HCT116 (cell line): ENCODE data around the gene CDYL. TPM values are rescaled to one million over a fixed set of nuclear protein-coding genes. Genes with fewer than 3 reads are reported as not detected.

Experiments
- ATAC-seq: fragments of 200-7000 bp; cut with Tn5 transposase; 2 replicates; pipeline ENCODE4 v1.9.1; 2020; ENCODE audit warnings: mild to moderate bottlenecking, moderate library complexity
- BruUV-seq: library from RNA; stranded (reverse); fragments of 400-500 nt; replicated peaks from 2 replicates; lab custom pipeline; 2021; lab: Mats Ljungman, UMichigan
- CTCF ChIA-PET: fragments of 300-600 bp; sonication (Branson Sonifier 250); formaldehyde crosslinking; loops from one replicate; lab custom pipeline; 2021; ENCODE audit warnings: antibody characterized with exemption; lab: Charles Lee
- POLR2A ChIA-PET: fragments of 300-600, 350-600 bp; sonication (Branson Sonifier 250); formaldehyde crosslinking; loops from one replicate; lab custom pipeline; 2021; ENCODE audit warnings: antibody characterized with exemption; lab: Charles Lee
- RAD21 ChIA-PET, 2 experiments: fragments of 300-600 bp; sonication (Branson Sonifier 250); formaldehyde crosslinking; loops; one replicate each; lab custom pipeline; 2023; ENCODE audit warnings: low total read pairs in 2 of 2; ENCODE audit not compliant: uncharacterized antibody in 2 of 2, unreplicated experiment in 2 of 2, low non-redundant PET in 1 of 2; lab: Charles Lee
- DNase-seq: peaks from one replicate; pipeline ENCODE4 v3.0.0-alpha.2; 2010; ENCODE audit warnings: low read depth, low spot score
- H2AFZ ChIP-seq: fragments of 200-600 bp; shearing (Covaris generic), sonication (generic); 2 replicates; pipeline ENCODE4 v1.6.1; 2017; ENCODE audit warnings: low read depth, mixed run types, mixed read lengths, antibody characterized with exemption, low read length; ENCODE audit not compliant: poor library complexity, severe bottlenecking
- H3K27ac ChIP-seq: 2 replicates; pipeline ENCODE4 v1.5.1; 2012; ENCODE audit warnings: low read depth, low read length
- H3K27me3 ChIP-seq: fragments of 200-600 bp; sonication (generic); 2 replicates; pipeline ENCODE4 v1.6.1; 2016; ENCODE audit warnings: mixed run types, low read length, mixed read lengths; ENCODE audit not compliant: insufficient read depth
- H3K36me3 ChIP-seq, 2 experiments: fragments of 200-500 bp in 1 of 2; fragments of 200-600 bp in 1 of 2; sonication (Bioruptor generic) in 1 of 2; sonication (generic) in 1 of 2; 2 replicates each; pipeline versions ENCODE4 v1.5.1 to v1.6.1; 2014 to 2016; ENCODE audit warnings: low read length in 2 of 2, inconsistent platforms in 1 of 2, mixed read lengths in 1 of 2, mixed run types in 1 of 2; ENCODE audit not compliant: insufficient read depth in 2 of 2, control insufficient read depth in 1 of 2
- H3K4me1 ChIP-seq, 2 experiments: fragments of 200-600 bp in 1 of 2; sonication (generic) in 1 of 2; 2 replicates each; pipeline versions ENCODE4 v1.5.1 to v1.6.1; 2012 to 2017; ENCODE audit warnings: low read length in 2 of 2, inconsistent platforms in 1 of 2, mild to moderate bottlenecking in 1 of 2, mixed read lengths in 1 of 2, mixed run types in 1 of 2, moderate library complexity in 1 of 2; ENCODE audit not compliant: insufficient read depth in 2 of 2, control insufficient read depth in 1 of 2
- H3K4me2 ChIP-seq: fragments of 200-600 bp; sonication (generic); 2 replicates; pipeline ENCODE4 v1.6.1; 2017; ENCODE audit warnings: mixed run types, low read length, mixed read lengths
- H3K4me3 ChIP-seq, 2 experiments: fragments of 200-600 bp in 1 of 2; sonication (generic) in 1 of 2; replicated peaks in 1 of 2; 2 replicates each; pipeline ENCODE4 v1.5.1; 2011 to 2016; ENCODE audit warnings: low read length in 2 of 2, control low read depth in 1 of 2, low read depth in 1 of 2, mild to moderate bottlenecking in 1 of 2, mixed read lengths in 1 of 2, mixed run types in 1 of 2
- H3K79me2 ChIP-seq: fragments of 200-600 bp; sonication (generic); 2 replicates; pipeline ENCODE4 v1.6.1; 2017; ENCODE audit warnings: mild to moderate bottlenecking, mixed run types, low read length, moderate library complexity, mixed read lengths; ENCODE audit not compliant: insufficient read depth
- H3K9ac ChIP-seq: fragments of 200-600 bp; sonication (generic); 2 replicates; pipeline ENCODE4 v1.6.1; 2016; ENCODE audit warnings: low read length, mixed read lengths
- H3K9me2 ChIP-seq: fragments of 200-600 bp; sonication (generic), shearing (Covaris generic); 2 replicates; pipeline ENCODE4 v1.6.1; 2017; ENCODE audit warnings: mixed run types, mild to moderate bottlenecking, moderate library complexity; ENCODE audit not compliant: insufficient read depth
- H3K9me3 ChIP-seq, 2 experiments: fragments of 200-500 bp in 1 of 2; fragments of 200-600 bp in 1 of 2; sonication (Bioruptor generic) in 1 of 2; sonication (generic) in 1 of 2; 2 replicates each; pipeline ENCODE4 v1.6.1; 2014 to 2017; ENCODE audit warnings: low read length in 2 of 2, mixed read lengths in 2 of 2, inconsistent platforms in 1 of 2, low read depth in 1 of 2, mild to moderate bottlenecking in 1 of 2, mixed run types in 1 of 2, moderate library complexity in 1 of 2; ENCODE audit not compliant: control insufficient read depth in 1 of 2, insufficient read depth in 1 of 2
- H4K20me1 ChIP-seq: fragments of 200-600 bp; sonication (generic), shearing (Covaris generic); 2 replicates; pipeline ENCODE4 v1.6.1; 2017; ENCODE audit warnings: mixed run types, mild to moderate bottlenecking, moderate library complexity; ENCODE audit not compliant: insufficient read depth
- EGR1 ChIP-seq: IDR thresholded peaks from 2 replicates; pipeline ENCODE4 v1.6.1; 2012; ENCODE audit warnings: low read depth
- FOSL1 ChIP-seq: IDR thresholded peaks from 2 replicates; pipeline ENCODE4 v1.6.1; 2012; ENCODE audit warnings: low read depth
- POLR2AphosphoS5 ChIP-seq: IDR thresholded peaks from 2 replicates; pipeline ENCODE4 v1.6.1; 2011; ENCODE audit warnings: mild to moderate bottlenecking, low read depth, low read length, moderate library complexity
- SIN3A ChIP-seq: IDR thresholded peaks from 2 replicates; pipeline ENCODE4 v1.6.1; 2012; ENCODE audit warnings: low read depth
- SP1 ChIP-seq: IDR thresholded peaks from 2 replicates; pipeline ENCODE4 v1.6.1; 2012; ENCODE audit warnings: low read depth
- YY1 ChIP-seq: IDR thresholded peaks from 2 replicates; pipeline ENCODE4 v1.6.1; 2011; ENCODE audit warnings: low read length, low read depth, moderate library complexity, mild to moderate bottlenecking; ENCODE audit not compliant: insufficient replicate concordance; ENCODE audit errors: extremely low read depth
- intact Hi-C: fragments of 100-400 bp; cut with micrococcal nuclease; formaldehyde crosslinking; loops from 2 replicates; pipeline ENCODE4 v1.10.0; 2022
- total RNA-seq: library from RNA; stranded (reverse); gene quantifications from one replicate; pipeline ENCODE4 v1.2.1, GENCODE V29; 2021; ENCODE audit not compliant: unreplicated experiment
- TF ChIP-seq, protein P1 (sequence below): IDR thresholded peaks from 2 replicates; pipeline ENCODE4 v1.6.1; 2012; ENCODE audit warnings: low read depth
- TF ChIP-seq, protein P2 (sequence below): IDR thresholded peaks from 2 replicates; pipeline ENCODE4 v1.6.1; 2012
- TF ChIP-seq, protein P3 (sequence below), 3 experiments: fragments of 200-600 bp in 1 of 3; sonication (generic) in 1 of 3; IDR thresholded peaks in 2 of 3; conservative IDR thresholded peaks in 1 of 3; 2 replicates each; pipeline ENCODE4 v1.5.1; 2012 to 2017; ENCODE audit warnings: low read depth in 2 of 3, low read length in 2 of 3, antibody characterized with exemption in 1 of 3, borderline replicate concordance in 1 of 3, control low read depth in 1 of 3, mild to moderate bottlenecking in 1 of 3, mixed read lengths in 1 of 3, mixed run types in 1 of 3, moderate library complexity in 1 of 3; ENCODE audit not compliant: insufficient read depth in 1 of 3
- TF ChIP-seq, protein P4 (sequence below): IDR thresholded peaks from 2 replicates; pipeline ENCODE4 v1.6.1; 2012

The CDYL gene
- total RNA-seq, 1 experiment from 2014 or later = 42.6 TPM

DNA sequence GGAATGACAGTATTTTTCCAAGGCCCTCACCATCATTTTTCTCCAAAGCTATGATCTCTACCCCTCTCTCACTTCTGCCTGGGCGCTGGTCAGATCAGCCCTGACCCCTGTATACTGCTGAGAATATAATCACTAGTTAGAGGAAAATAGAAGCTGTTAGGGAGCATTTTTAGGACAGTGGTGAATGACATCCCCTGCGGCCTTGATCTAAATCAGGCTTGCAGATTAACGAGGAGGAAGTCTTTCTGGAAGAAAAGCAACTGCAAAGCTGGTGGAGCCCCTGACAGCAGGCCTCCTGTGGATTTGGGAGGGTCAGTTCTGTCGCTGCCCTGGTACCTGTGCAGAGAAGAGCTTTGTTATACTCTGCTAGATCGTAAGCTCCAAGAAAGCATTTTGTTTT lies 119.8 kb downstream of the CDYL start (continued):
- TF ChIP-seq, protein P1, sequence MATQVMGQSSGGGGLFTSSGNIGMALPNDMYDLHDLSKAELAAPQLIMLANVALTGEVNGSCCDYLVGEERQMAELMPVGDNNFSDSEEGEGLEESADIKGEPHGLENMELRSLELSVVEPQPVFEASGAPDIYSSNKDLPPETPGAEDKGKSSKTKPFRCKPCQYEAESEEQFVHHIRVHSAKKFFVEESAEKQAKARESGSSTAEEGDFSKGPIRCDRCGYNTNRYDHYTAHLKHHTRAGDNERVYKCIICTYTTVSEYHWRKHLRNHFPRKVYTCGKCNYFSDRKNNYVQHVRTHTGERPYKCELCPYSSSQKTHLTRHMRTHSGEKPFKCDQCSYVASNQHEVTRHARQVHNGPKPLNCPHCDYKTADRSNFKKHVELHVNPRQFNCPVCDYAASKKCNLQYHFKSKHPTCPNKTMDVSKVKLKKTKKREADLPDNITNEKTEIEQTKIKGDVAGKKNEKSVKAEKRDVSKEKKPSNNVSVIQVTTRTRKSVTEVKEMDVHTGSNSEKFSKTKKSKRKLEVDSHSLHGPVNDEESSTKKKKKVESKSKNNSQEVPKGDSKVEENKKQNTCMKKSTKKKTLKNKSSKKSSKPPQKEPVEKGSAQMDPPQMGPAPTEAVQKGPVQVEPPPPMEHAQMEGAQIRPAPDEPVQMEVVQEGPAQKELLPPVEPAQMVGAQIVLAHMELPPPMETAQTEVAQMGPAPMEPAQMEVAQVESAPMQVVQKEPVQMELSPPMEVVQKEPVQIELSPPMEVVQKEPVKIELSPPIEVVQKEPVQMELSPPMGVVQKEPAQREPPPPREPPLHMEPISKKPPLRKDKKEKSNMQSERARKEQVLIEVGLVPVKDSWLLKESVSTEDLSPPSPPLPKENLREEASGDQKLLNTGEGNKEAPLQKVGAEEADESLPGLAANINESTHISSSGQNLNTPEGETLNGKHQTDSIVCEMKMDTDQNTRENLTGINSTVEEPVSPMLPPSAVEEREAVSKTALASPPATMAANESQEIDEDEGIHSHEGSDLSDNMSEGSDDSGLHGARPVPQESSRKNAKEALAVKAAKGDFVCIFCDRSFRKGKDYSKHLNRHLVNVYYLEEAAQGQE = no peak
- TF ChIP-seq YY1 = no peak
- no peak for TF ChIP-seq POLR2AphosphoS5
- TF ChIP-seq FOSL1 = no peak

DNA sequence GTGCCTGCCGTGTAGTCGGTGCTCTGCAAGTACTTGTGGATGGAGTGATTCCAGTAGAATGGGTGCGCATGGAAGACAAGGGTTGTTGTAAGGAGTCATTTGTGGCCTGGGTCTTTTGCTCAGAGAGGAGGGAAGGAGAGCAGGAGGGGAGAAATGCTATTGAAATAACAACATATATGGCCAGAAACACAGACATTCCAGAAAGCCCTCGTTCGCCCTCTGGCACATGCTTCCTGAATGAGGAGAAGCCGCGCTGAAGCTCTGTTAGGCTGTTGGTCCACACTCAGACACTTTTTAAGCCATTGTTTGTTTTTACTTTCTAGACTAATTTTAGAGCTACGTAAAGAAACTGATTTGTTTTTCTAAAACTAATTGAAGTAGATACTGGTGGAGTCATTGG lies 120.2 kb downstream of the CDYL start:
- no peaks in the 10 kb centered on the region for H3K9me2 ChIP-seq
- H3K9me3 ChIP-seq = no peaks in the 10 kb centered on the region
- H2AFZ ChIP-seq = no peak overlapping the region
- RAD21 ChIA-PET = no interaction called here
- H3K9ac ChIP-seq = no peak overlapping the region
- no peak overlapping the region for H3K27ac ChIP-seq
- H3K4me2 ChIP-seq = no peak overlapping the region
- intact Hi-C loops = no loop called here
- 0 out of 4 replicates have a peak, but pooled peaks cover 0 to 8% of the 10 kb centered on the region in 2 experiments for H3K36me3 ChIP-seq
- no peaks in the 10 kb centered on the region for H4K20me1 ChIP-seq
- TF ChIP-seq SIN3A (no peak), EGR1 (no peak), SP1 (no peak), YY1 (no peak), FOSL1 (no peak)
- TF ChIP-seq, protein P2, sequence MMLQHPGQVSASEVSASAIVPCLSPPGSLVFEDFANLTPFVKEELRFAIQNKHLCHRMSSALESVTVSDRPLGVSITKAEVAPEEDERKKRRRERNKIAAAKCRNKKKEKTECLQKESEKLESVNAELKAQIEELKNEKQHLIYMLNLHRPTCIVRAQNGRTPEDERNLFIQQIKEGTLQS = no peak
- TF ChIP-seq, protein P3, sequence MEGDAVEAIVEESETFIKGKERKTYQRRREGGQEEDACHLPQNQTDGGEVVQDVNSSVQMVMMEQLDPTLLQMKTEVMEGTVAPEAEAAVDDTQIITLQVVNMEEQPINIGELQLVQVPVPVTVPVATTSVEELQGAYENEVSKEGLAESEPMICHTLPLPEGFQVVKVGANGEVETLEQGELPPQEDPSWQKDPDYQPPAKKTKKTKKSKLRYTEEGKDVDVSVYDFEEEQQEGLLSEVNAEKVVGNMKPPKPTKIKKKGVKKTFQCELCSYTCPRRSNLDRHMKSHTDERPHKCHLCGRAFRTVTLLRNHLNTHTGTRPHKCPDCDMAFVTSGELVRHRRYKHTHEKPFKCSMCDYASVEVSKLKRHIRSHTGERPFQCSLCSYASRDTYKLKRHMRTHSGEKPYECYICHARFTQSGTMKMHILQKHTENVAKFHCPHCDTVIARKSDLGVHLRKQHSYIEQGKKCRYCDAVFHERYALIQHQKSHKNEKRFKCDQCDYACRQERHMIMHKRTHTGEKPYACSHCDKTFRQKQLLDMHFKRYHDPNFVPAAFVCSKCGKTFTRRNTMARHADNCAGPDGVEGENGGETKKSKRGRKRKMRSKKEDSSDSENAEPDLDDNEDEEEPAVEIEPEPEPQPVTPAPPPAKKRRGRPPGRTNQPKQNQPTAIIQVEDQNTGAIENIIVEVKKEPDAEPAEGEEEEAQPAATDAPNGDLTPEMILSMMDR (IDR thresholded peaks at IDR 0.05 in 2 of 3, conservative IDR thresholded peaks at IDR 0.05 in 1 of 3; ENCODE audit: borderline replicate concordance in 1 of 3, insufficient read depth in 1 of 3, low read depth in 2 of 3, low read length in 2 of 3) = no peak
- TF ChIP-seq, protein P4, sequence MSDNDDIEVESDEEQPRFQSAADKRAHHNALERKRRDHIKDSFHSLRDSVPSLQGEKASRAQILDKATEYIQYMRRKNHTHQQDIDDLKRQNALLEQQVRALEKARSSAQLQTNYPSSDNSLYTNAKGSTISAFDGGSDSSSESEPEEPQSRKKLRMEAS = no peak
- no peak overlapping the region for H3K4me3 ChIP-seq
- BruUV-seq = no TSS peak
- DNase-seq (no peak), ATAC-seq (no peak)
- H3K79me2 ChIP-seq = peaks cover 42% of the 10 kb centered on the region
- CTCF ChIA-PET = interaction anchor here (0.7 kb wide), 1 partner anchor 10 kb away, joined by 3 read pairs; no protein-coding TSS in a partner anchor
- POLR2A ChIA-PET = no interaction called here
- no peaks in the 10 kb centered on the region for H3K27me3 ChIP-seq
- H3K4me1 ChIP-seq = no peaks in the 10 kb centered on the region
